HCT116 (cell line): ENCODE results near the gene FUNDC2. TPM values are rescaled to one million over a fixed set of nuclear protein-coding genes. Genes with fewer than 3 reads are reported as not detected.

Source experiments
- ATAC-seq: fragments of 200-7000 bp; cut with Tn5 transposase; 2 replicates; pipeline ENCODE4 v1.9.1; 2020; ENCODE audit warnings: mild to moderate bottlenecking, moderate library complexity
- BruUV-seq: library from RNA; stranded (reverse); fragments of 400-500 nt; replicated peaks from 2 replicates; lab custom pipeline; 2021; lab: Mats Ljungman, UMichigan
- CTCF ChIA-PET: fragments of 300-600 bp; sonication (Branson Sonifier 250); formaldehyde crosslinking; loops from one replicate; lab custom pipeline; 2021; ENCODE audit warnings: antibody characterized with exemption; lab: Charles Lee
- POLR2A ChIA-PET: fragments of 300-600, 350-600 bp; sonication (Branson Sonifier 250); formaldehyde crosslinking; loops from one replicate; lab custom pipeline; 2021; ENCODE audit warnings: antibody characterized with exemption; lab: Charles Lee
- RAD21 ChIA-PET, 2 experiments: fragments of 300-600 bp; sonication (Branson Sonifier 250); formaldehyde crosslinking; loops; one replicate each; lab custom pipeline; 2023; ENCODE audit warnings: low total read pairs in 2 of 2; ENCODE audit not compliant: uncharacterized antibody in 2 of 2, unreplicated experiment in 2 of 2, low non-redundant PET in 1 of 2; lab: Charles Lee
- DNase-seq: peaks from one replicate; pipeline ENCODE4 v3.0.0-alpha.2; 2010; ENCODE audit warnings: low read depth, low spot score
- H2AFZ ChIP-seq: fragments of 200-600 bp; shearing (Covaris generic), sonication (generic); 2 replicates; pipeline ENCODE4 v1.6.1; 2017; ENCODE audit warnings: low read depth, mixed run types, mixed read lengths, antibody characterized with exemption, low read length; ENCODE audit not compliant: poor library complexity, severe bottlenecking
- H3K27ac ChIP-seq: 2 replicates; pipeline ENCODE4 v1.5.1; 2012; ENCODE audit warnings: low read depth, low read length
- H3K27me3 ChIP-seq: fragments of 200-600 bp; sonication (generic); 2 replicates; pipeline ENCODE4 v1.6.1; 2016; ENCODE audit warnings: mixed run types, low read length, mixed read lengths; ENCODE audit not compliant: insufficient read depth
- H3K36me3 ChIP-seq, 2 experiments: fragments of 200-500 bp in 1 of 2; fragments of 200-600 bp in 1 of 2; sonication (Bioruptor generic) in 1 of 2; sonication (generic) in 1 of 2; 2 replicates each; pipeline versions ENCODE4 v1.5.1 to v1.6.1; 2014 to 2016; ENCODE audit warnings: low read length in 2 of 2, inconsistent platforms in 1 of 2, mixed read lengths in 1 of 2, mixed run types in 1 of 2; ENCODE audit not compliant: insufficient read depth in 2 of 2, control insufficient read depth in 1 of 2
- H3K4me1 ChIP-seq, 2 experiments: fragments of 200-600 bp in 1 of 2; sonication (generic) in 1 of 2; 2 replicates each; pipeline versions ENCODE4 v1.5.1 to v1.6.1; 2012 to 2017; ENCODE audit warnings: low read length in 2 of 2, inconsistent platforms in 1 of 2, mild to moderate bottlenecking in 1 of 2, mixed read lengths in 1 of 2, mixed run types in 1 of 2, moderate library complexity in 1 of 2; ENCODE audit not compliant: insufficient read depth in 2 of 2, control insufficient read depth in 1 of 2
- H3K4me2 ChIP-seq: fragments of 200-600 bp; sonication (generic); 2 replicates; pipeline ENCODE4 v1.6.1; 2017; ENCODE audit warnings: mixed run types, low read length, mixed read lengths
- H3K4me3 ChIP-seq, 2 experiments: fragments of 200-600 bp in 1 of 2; sonication (generic) in 1 of 2; replicated peaks in 1 of 2; 2 replicates each; pipeline ENCODE4 v1.5.1; 2011 to 2016; ENCODE audit warnings: low read length in 2 of 2, control low read depth in 1 of 2, low read depth in 1 of 2, mild to moderate bottlenecking in 1 of 2, mixed read lengths in 1 of 2, mixed run types in 1 of 2
- H3K79me2 ChIP-seq: fragments of 200-600 bp; sonication (generic); 2 replicates; pipeline ENCODE4 v1.6.1; 2017; ENCODE audit warnings: mild to moderate bottlenecking, mixed run types, low read length, moderate library complexity, mixed read lengths; ENCODE audit not compliant: insufficient read depth
- H3K9ac ChIP-seq: fragments of 200-600 bp; sonication (generic); 2 replicates; pipeline ENCODE4 v1.6.1; 2016; ENCODE audit warnings: low read length, mixed read lengths
- H3K9me2 ChIP-seq: fragments of 200-600 bp; sonication (generic), shearing (Covaris generic); 2 replicates; pipeline ENCODE4 v1.6.1; 2017; ENCODE audit warnings: mixed run types, mild to moderate bottlenecking, moderate library complexity; ENCODE audit not compliant: insufficient read depth
- H3K9me3 ChIP-seq, 2 experiments: fragments of 200-500 bp in 1 of 2; fragments of 200-600 bp in 1 of 2; sonication (Bioruptor generic) in 1 of 2; sonication (generic) in 1 of 2; 2 replicates each; pipeline ENCODE4 v1.6.1; 2014 to 2017; ENCODE audit warnings: low read length in 2 of 2, mixed read lengths in 2 of 2, inconsistent platforms in 1 of 2, low read depth in 1 of 2, mild to moderate bottlenecking in 1 of 2, mixed run types in 1 of 2, moderate library complexity in 1 of 2; ENCODE audit not compliant: control insufficient read depth in 1 of 2, insufficient read depth in 1 of 2
- H4K20me1 ChIP-seq: fragments of 200-600 bp; sonication (generic), shearing (Covaris generic); 2 replicates; pipeline ENCODE4 v1.6.1; 2017; ENCODE audit warnings: mixed run types, mild to moderate bottlenecking, moderate library complexity; ENCODE audit not compliant: insufficient read depth
- CBX3 ChIP-seq: IDR thresholded peaks from 2 replicates; pipeline ENCODE4 v1.6.1; 2012; ENCODE audit warnings: low read depth
- EZH2 ChIP-seq: fragments of 200-600 bp; sonication (generic); IDR thresholded peaks from 2 replicates; pipeline ENCODE4 v1.6.1; 2017; ENCODE audit warnings: antibody characterized with exemption, mixed run types
- EZH2phosphoT487 ChIP-seq: fragments of 200-600 bp; IDR thresholded peaks from 2 replicates; pipeline ENCODE4 v1.6.1; 2018; ENCODE audit warnings: antibody characterized with exemption, borderline replicate concordance
- FOSL1 ChIP-seq: IDR thresholded peaks from 2 replicates; pipeline ENCODE4 v1.6.1; 2012; ENCODE audit warnings: low read depth
- POLR2A ChIP-seq: IDR thresholded peaks from 2 replicates; pipeline ENCODE4 v1.7.0; 2011; ENCODE audit warnings: borderline replicate concordance; ENCODE audit not compliant: insufficient read depth, insufficient read length; ENCODE audit errors: extremely low read depth
- RAD21 ChIP-seq: IDR thresholded peaks from 2 replicates; pipeline ENCODE4 v1.6.1; 2012; ENCODE audit warnings: low read depth, mild to moderate bottlenecking
- SP1 ChIP-seq: IDR thresholded peaks from 2 replicates; pipeline ENCODE4 v1.6.1; 2012; ENCODE audit warnings: low read depth
- SRF ChIP-seq: IDR thresholded peaks from 2 replicates; pipeline ENCODE4 v1.6.1; 2012; ENCODE audit warnings: low read depth
- TCF7L2 ChIP-seq: IDR thresholded peaks from 2 replicates; pipeline ENCODE4 v1.7.0; 2011; ENCODE audit warnings: borderline replicate concordance, inconsistent platforms; ENCODE audit not compliant: insufficient read depth, insufficient read length; ENCODE audit errors: extremely low read depth
- ZNF274 ChIP-seq: fragments of 200-500 bp; sonication (Bioruptor generic); IDR thresholded peaks from 2 replicates; pipeline ENCODE4 v1.6.1; 2014; ENCODE audit warnings: mild to moderate bottlenecking, low read depth, low read length, inconsistent platforms
- intact Hi-C: fragments of 100-400 bp; cut with micrococcal nuclease; formaldehyde crosslinking; loops from 2 replicates; pipeline ENCODE4 v1.10.0; 2022
- total RNA-seq: library from RNA; stranded (reverse); gene quantifications from one replicate; pipeline ENCODE4 v1.2.1, GENCODE V29; 2021; ENCODE audit not compliant: unreplicated experiment
- TF ChIP-seq, protein P1 (sequence below): IDR thresholded peaks from 2 replicates; pipeline ENCODE4 v1.6.1; 2012; ENCODE audit warnings: low read depth

Gene FUNDC2
- total RNA-seq, 1 experiment from 2014 or later, result 32.5 TPM

DNA sequence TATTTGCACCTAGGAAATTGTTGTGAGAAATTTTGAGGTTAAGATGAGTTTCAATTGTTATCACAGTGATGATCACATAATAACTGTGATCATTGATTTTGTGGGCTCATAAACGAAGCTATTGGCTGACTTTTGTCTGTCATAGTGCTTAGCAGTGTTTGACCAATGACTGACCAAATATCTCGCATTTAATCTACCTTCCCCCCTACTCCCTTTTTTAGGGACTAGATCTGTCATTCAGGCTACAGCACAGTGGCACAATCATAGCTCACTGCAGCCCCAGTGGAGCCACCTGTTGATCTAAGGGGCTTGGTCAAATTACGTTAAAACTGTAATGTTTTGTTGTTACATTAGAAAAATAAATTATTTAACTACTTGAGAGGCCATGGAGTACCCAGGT is 1.5 kb downstream of the FUNDC2 start:
- ChIA-PET POLR2A (no interaction called here), RAD21 (no interaction called here), CTCF (no interaction called here)
- intact Hi-C loops, result no loop called here
- H3K4me3 ChIP-seq, result peak overlapping the region; percentile 69 to 70
- no peaks in the 10 kb centered on the region for H3K9me2 ChIP-seq
- H3K79me2 ChIP-seq, result peaks cover 13% of the 10 kb centered on the region; the same call in 1 of the 2 replicates
- no peaks in the 10 kb centered on the region for H3K9me3 ChIP-seq
- no peaks in the 10 kb centered on the region for H3K36me3 ChIP-seq
- H3K27me3 ChIP-seq, result no peaks in the 10 kb centered on the region
- H3K4me1 ChIP-seq, result peaks cover 8 to 19% of the 10 kb centered on the region in 2 experiments
- H4K20me1 ChIP-seq, result no peaks in the 10 kb centered on the region
- no peak overlapping the region for H2AFZ ChIP-seq
- peak overlapping the region; percentile 78 for H3K4me2 ChIP-seq
- peak overlapping the region; percentile 80 for H3K9ac ChIP-seq
- ATAC-seq, result no peak
- TF ChIP-seq CBX3, result no peak
- TF ChIP-seq TCF7L2, result no peak
- no peak for TF ChIP-seq ZNF274
- no peak for TF ChIP-seq RAD21
- TF ChIP-seq POLR2A, result no peak
- no peak for TF ChIP-seq SP1
- TF ChIP-seq FOSL1, result no peak
- TF ChIP-seq SRF, result no peak
- TF ChIP-seq EZH2phosphoT487, result no peak
- TF ChIP-seq, protein P1, sequence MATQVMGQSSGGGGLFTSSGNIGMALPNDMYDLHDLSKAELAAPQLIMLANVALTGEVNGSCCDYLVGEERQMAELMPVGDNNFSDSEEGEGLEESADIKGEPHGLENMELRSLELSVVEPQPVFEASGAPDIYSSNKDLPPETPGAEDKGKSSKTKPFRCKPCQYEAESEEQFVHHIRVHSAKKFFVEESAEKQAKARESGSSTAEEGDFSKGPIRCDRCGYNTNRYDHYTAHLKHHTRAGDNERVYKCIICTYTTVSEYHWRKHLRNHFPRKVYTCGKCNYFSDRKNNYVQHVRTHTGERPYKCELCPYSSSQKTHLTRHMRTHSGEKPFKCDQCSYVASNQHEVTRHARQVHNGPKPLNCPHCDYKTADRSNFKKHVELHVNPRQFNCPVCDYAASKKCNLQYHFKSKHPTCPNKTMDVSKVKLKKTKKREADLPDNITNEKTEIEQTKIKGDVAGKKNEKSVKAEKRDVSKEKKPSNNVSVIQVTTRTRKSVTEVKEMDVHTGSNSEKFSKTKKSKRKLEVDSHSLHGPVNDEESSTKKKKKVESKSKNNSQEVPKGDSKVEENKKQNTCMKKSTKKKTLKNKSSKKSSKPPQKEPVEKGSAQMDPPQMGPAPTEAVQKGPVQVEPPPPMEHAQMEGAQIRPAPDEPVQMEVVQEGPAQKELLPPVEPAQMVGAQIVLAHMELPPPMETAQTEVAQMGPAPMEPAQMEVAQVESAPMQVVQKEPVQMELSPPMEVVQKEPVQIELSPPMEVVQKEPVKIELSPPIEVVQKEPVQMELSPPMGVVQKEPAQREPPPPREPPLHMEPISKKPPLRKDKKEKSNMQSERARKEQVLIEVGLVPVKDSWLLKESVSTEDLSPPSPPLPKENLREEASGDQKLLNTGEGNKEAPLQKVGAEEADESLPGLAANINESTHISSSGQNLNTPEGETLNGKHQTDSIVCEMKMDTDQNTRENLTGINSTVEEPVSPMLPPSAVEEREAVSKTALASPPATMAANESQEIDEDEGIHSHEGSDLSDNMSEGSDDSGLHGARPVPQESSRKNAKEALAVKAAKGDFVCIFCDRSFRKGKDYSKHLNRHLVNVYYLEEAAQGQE, result no peak
- TF ChIP-seq EZH2, result no peak
- BruUV-seq, result no TSS peak
- no peak for DNase-seq
- peak overlapping the region; percentile 95; the same call in 1 of the 2 replicates for H3K27ac ChIP-seq
